Endothelial cell (in vitro differentiated cells): ENCODE measurements around the gene WDR7. TPM values are rescaled to one million over a fixed set of nuclear protein-coding genes. Genes with fewer than 3 reads are reported as not detected.

Experiments used
- DNase-seq: peaks from one replicate; pipeline ENCODE4 v3.0.0; 2021; ENCODE audit warnings: low spot score
- H3K27ac Mint-ChIP-seq: one replicate; pipeline ENCODE4 v1.8.0; 2021; ENCODE audit warnings: mixed read lengths, inconsistent platforms; ENCODE audit not compliant: unreplicated experiment
- H3K27me3 Mint-ChIP-seq: one replicate; pipeline ENCODE4 v1.8.0; 2021; ENCODE audit warnings: mild to moderate bottlenecking, moderate library complexity, mixed read lengths, inconsistent platforms; ENCODE audit not compliant: unreplicated experiment
- H3K36me3 Mint-ChIP-seq: one replicate; pipeline ENCODE4 v1.8.0; 2021; ENCODE audit warnings: mild to moderate bottlenecking, low read depth, mixed read lengths, inconsistent platforms; ENCODE audit not compliant: unreplicated experiment
- H3K4me1 Mint-ChIP-seq: one replicate; pipeline ENCODE4 v1.8.0; 2021; ENCODE audit warnings: mild to moderate bottlenecking, mixed read lengths, inconsistent platforms; ENCODE audit not compliant: unreplicated experiment
- H3K4me3 Mint-ChIP-seq: one replicate; pipeline ENCODE4 v1.8.0; 2021; ENCODE audit warnings: mild to moderate bottlenecking, mixed read lengths, inconsistent platforms; ENCODE audit not compliant: unreplicated experiment
- H3K9me3 Mint-ChIP-seq: one replicate; pipeline ENCODE4 v1.8.0; 2021; ENCODE audit warnings: mixed read lengths, inconsistent platforms; ENCODE audit not compliant: unreplicated experiment
- CTCF ChIP-seq: fragments of 200-600 bp; sonication (generic); IDR thresholded peaks from one replicate; pipeline ENCODE4 v1.5.0; 2021; ENCODE audit warnings: antibody characterized with exemption; ENCODE audit not compliant: unreplicated experiment
- total RNA-seq: library from RNA; stranded (reverse); fragmentation: NEBNext Ultra II Directional; extraction: Animal tissue kit (Norgen Biotek cat#: 25700); gene quantifications from one replicate; pipeline ENCODE4 v1.2.1, GENCODE V29; 2021; ENCODE audit not compliant: unreplicated experiment

Gene WDR7
- total RNA-seq, 1 donor from 2014 or later, result 42.0 TPM

DNA sequence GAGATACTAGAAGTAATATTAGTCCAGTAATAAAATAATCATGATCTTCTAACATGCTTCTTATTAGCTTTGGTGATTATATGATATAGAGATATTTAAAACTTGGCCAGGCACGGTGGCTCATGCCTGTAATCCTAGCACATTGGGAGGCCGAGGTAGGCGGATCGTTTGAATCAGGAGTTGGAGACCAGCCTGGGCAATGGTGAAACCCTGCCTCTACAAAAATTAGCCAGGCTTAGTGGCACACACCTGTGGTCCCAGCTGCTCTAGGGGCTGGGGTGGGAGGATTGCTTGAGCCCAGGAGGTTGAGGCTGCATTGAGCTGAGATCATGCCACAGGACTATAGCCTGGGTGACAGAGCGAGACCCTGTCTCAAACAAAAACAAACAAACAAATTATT is 87.0 kb downstream of the WDR7 start:
- Mint-ChIP-seq H3K36me3 (no peaks in the 10 kb centered on the region), H3K4me1 (no peaks in the 10 kb centered on the region), H3K4me3 (no peak overlapping the region), H3K27ac (no peak overlapping the region), H3K9me3 (no peaks in the 10 kb centered on the region), H3K27me3 (peaks cover 2% of the 10 kb centered on the region)
- DNase-seq, result no peak
- TF ChIP-seq CTCF, result no peak

GRCh38 chr18:56739731-56740130 is 88.6 kb downstream of the WDR7 start:
- no peaks in the 10 kb centered on the region for H3K4me1 Mint-ChIP-seq
- no peaks in the 10 kb centered on the region for H3K9me3 Mint-ChIP-seq

GRCh38 chr18:56740645-56741044 is 89.5 kb downstream of the WDR7 start:
- H3K4me1 Mint-ChIP-seq, result no peaks in the 10 kb centered on the region
- no peak for DNase-seq
- H3K27me3 Mint-ChIP-seq, result peaks cover 2% of the 10 kb centered on the region
- no peak overlapping the region for H3K4me3 Mint-ChIP-seq
- no peaks in the 10 kb centered on the region for H3K36me3 Mint-ChIP-seq
- H3K9me3 Mint-ChIP-seq, result no peaks in the 10 kb centered on the region
- no peak overlapping the region for H3K27ac Mint-ChIP-seq
- no peak for TF ChIP-seq CTCF

More at GRCh38 chr18:56739731-56740130, 88.6 kb downstream of the WDR7 start:
- no peaks in the 10 kb centered on the region for H3K36me3 Mint-ChIP-seq
- no peak overlapping the region for H3K27ac Mint-ChIP-seq
- no peak overlapping the region for H3K4me3 Mint-ChIP-seq
- no peak for TF ChIP-seq CTCF
- DNase-seq, result no peak
- peaks cover 2% of the 10 kb centered on the region for H3K27me3 Mint-ChIP-seq

DNA sequence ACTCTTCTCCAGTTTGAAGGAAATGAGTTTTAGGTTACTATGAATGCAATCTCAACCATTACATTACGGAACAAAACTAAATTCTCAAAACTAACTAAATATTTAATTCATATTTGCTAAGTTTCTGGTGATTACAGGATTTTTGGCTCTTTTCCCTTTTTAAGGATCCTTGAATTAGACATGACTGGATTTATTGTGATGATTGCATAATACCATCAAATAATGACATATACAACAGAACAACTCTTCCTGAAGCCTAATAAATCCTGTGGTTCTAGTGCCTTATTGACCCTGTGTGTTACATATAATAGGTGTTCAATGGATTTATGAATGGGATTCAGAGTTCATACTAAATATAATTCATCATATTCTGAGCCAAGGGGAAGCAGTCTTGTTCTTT is 90.5 kb downstream of the WDR7 start:
- Mint-ChIP-seq H3K36me3 (no peaks in the 10 kb centered on the region), H3K27me3 (peaks cover under 1% of the 10 kb centered on the region), H3K27ac (no peak overlapping the region), H3K9me3 (no peaks in the 10 kb centered on the region), H3K4me1 (peaks cover 1% of the 10 kb centered on the region), H3K4me3 (no peak overlapping the region)
- no peak for DNase-seq
- TF ChIP-seq CTCF, result no peak

DNA sequence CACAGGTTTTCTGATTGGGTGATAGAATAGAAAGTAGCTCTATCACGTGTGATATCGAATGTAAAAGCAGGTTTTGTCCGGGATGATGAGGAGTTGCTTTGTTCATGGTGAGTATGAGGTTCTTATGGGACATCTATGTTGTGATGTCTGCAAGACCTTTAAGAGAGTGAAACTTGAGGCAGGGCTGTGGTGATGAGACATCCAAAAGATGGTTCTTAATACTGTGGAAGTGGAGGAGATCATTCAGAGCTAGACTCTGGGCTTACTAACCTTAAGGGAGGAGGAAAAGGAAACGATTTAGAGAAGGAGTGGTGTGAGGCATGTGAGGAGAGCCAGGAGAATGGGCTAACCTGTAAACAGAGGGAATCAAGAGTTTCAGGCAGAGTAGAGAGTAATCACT is 92.0 kb downstream of the WDR7 start:
- no peak for TF ChIP-seq CTCF
- DNase-seq, result no peak
- Mint-ChIP-seq H3K36me3 (no peaks in the 10 kb centered on the region), H3K27me3 (peaks cover 3% of the 10 kb centered on the region), H3K4me3 (no peak overlapping the region), H3K4me1 (peaks cover 8% of the 10 kb centered on the region), H3K9me3 (no peaks in the 10 kb centered on the region), H3K27ac (no peak overlapping the region)
